Activated naive CD4-positive, alpha-beta T cell treated with anti-CD3 and anti-CD28 coated beads for 36 hours (primary cell): ENCODE results near the gene ACTA2. TPM values are rescaled to one million over a fixed set of nuclear protein-coding genes. Genes with fewer than 3 reads are reported as not detected.

Experiments
- CTCF ChIA-PET: fragments of 350-600 bp; sonication (Branson Sonifier 250); formaldehyde crosslinking; loops from one replicate; lab custom pipeline; 2021; ENCODE audit warnings: antibody characterized with exemption; lab: Charles Lee
- DNase-seq: peaks from one replicate; pipeline ENCODE4 v3.0.0-alpha.2; 2020
- H3K27ac Mint-ChIP-seq: one replicate; pipeline ENCODE4 v1.8.0; 2021; ENCODE audit warnings: mild to moderate bottlenecking, mixed read lengths
- H3K27me3 Mint-ChIP-seq: one replicate; pipeline ENCODE4 v1.8.0; 2021; ENCODE audit warnings: low read depth, mixed read lengths
- H3K36me3 Mint-ChIP-seq: one replicate; pipeline ENCODE4 v1.8.0; 2021; ENCODE audit warnings: low read depth, mixed read lengths
- H3K4me1 Mint-ChIP-seq: one replicate; pipeline ENCODE4 v1.8.0; 2021; ENCODE audit warnings: low read depth, mixed read lengths
- H3K4me3 Mint-ChIP-seq: one replicate; pipeline ENCODE4 v1.8.0; 2021; ENCODE audit warnings: mild to moderate bottlenecking, moderate library complexity, mixed read lengths
- H3K9me3 Mint-ChIP-seq: one replicate; pipeline ENCODE4 v1.8.0; 2021; ENCODE audit warnings: mixed read lengths
- intact Hi-C: fragments of 100-400 bp; cut with micrococcal nuclease; formaldehyde crosslinking; loops from one replicate; pipeline ENCODE4 v1.15.1; 2023
- total RNA-seq, 2 experiments: library from RNA; stranded (reverse); gene quantifications; one replicate each; pipeline ENCODE4 v1.2.3, GENCODE V29; 2021

The ACTA2 gene
- total RNA-seq, 2 experiments from 2014 or later, result 3.6 to 4.0 TPM

DNA sequence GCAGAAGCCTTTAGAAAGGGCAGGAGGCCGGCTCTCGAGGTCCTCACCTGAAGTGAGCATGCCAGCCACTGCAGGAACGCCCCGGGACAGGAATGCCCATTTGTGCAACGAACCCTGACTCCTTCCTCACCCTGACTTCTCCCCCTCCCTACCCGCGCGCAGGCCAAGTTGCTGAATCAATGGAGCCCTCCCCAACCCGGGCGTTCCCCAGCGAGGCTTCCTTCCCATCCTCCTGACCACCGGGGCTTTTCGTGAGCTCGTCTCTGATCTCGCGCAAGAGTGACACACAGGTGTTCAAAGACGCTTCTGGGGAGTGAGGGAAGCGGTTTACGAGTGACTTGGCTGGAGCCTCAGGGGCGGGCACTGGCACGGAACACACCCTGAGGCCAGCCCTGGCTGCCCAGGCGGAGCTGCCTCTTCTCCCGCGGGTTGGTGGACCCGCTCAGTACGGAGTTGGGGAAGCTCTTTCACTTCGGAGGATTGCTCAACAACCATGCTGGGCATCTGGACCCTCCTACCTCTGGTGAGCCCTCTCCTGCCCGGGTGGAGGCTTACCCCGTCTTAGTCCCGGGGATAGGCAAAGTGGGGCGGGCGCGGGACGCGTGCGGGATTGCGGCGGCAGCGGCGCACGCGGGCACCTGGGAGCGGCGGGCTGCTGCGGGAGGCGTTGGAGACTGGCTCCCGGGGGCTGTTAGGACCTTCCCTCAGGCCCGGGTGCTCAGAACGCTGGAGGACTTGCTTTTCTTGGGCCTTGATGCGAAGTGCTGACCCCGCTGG, 38.0 kb upstream of the ACTA2 start, which contains the start of gene FAS:
FAS (plus strand) TSS at position 415 of the 777 bp plus-strand sequence; CDS start at position 494, 79 bp downstream.
- Mint-ChIP-seq H3K36me3 (peaks cover 18% of the 10 kb centered on the region), H3K4me3 (peak within 1 kb of the TSS; percentile 92), H3K9me3 (peaks cover 5% of the 10 kb centered on the region), H3K4me1 (peaks cover 46% of the 10 kb centered on the region), H3K27me3 (no peaks in the 10 kb centered on the region), H3K27ac (peak within 1 kb of the TSS; percentile 98)
- peak; percentile 96 for DNase-seq
- CTCF ChIA-PET, result interaction anchor here (0.6 to 4.7 kb wide), 13 partner anchors 10 to 578 kb away, joined by 3 to 28 read pairs (median 4); no protein-coding TSS in a partner anchor
- intact Hi-C loops, result loop anchor here (1.0 to 5.0 kb wide), 17 partner anchors 11 to 1173 kb away; partner anchors contain the start of genes ATAD1, CH25H, IFIT5 and KIF20B

DNA sequence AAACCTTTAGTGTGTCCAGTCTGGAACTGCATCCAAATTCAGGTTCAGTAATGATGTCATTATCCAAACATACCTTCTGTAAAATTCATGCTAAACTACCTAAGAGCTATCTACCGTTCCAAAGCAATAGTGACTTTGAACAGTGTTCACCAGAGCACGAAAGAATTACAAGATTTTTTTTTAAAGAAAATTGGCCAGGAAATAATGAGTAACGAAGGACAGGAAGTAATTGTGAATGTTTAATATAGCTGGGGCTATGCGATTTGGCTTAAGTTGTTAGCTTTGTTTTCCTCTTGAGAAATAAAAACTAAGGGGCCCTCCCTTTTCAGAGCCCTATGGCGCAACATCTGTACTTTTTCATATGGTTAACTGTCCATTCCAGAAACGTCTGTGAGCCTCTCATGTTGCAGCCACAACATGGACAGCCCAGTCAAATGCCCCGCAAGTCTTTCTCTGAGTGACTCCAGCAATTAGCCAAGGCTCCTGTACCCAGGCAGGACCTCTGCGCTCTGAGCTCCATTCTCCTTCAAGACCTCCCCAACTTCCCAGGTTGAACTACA, 37.3 kb upstream of the ACTA2 start:
- Mint-ChIP-seq H3K27me3 (no peaks in the 10 kb centered on the region), H3K4me1 (peaks cover 39% of the 10 kb centered on the region), H3K4me3 (peak overlapping the region; percentile 92), H3K9me3 (peaks cover 5% of the 10 kb centered on the region), H3K27ac (peak overlapping the region; percentile 98), H3K36me3 (peaks cover 17% of the 10 kb centered on the region)
- no peak for DNase-seq
- intact Hi-C loops, result loop anchor here (1.0 to 5.0 kb wide), 13 partner anchors 11 to 1173 kb away; partner anchors contain the start of genes ATAD1, CH25H, IFIT5 and KIF20B
- CTCF ChIA-PET, result interaction anchor here (0.6 to 4.7 kb wide), 12 partner anchors 11 to 579 kb away, joined by 3 to 28 read pairs (median 5); no protein-coding TSS in a partner anchor

DNA sequence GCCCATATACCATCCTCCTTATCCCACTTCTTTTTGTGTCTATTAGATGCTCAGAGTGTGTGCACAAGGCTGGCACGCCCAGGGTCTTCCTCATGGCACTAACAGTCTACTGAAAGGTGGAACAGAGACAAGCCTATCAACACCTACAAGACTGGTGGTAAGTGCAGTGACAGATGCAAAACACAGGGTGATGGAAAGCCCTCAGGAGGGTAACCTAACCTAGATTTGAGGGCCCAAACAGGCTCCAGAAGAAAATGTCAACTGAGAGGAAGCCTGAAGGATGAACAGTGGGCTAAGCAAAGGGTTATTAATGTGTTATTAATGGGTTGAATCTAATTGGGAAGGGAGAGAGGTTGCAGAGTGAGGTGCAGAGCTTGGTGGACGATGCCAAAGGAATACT, 36.9 kb upstream of the ACTA2 start:
- Mint-ChIP-seq H3K9me3 (peaks cover 5% of the 10 kb centered on the region), H3K4me1 (peaks cover 43% of the 10 kb centered on the region), H3K27me3 (no peaks in the 10 kb centered on the region), H3K4me3 (peak overlapping the region; percentile 20), H3K36me3 (peaks cover 17% of the 10 kb centered on the region), H3K27ac (no peak overlapping the region)
- DNase-seq, result no peak
- CTCF ChIA-PET, result interaction anchor here (1.0 to 4.7 kb wide), 6 partner anchors 18 to 229 kb away, joined by 3 to 28 read pairs (median 6); no protein-coding TSS in a partner anchor
- intact Hi-C loops, result no loop called here

DNA sequence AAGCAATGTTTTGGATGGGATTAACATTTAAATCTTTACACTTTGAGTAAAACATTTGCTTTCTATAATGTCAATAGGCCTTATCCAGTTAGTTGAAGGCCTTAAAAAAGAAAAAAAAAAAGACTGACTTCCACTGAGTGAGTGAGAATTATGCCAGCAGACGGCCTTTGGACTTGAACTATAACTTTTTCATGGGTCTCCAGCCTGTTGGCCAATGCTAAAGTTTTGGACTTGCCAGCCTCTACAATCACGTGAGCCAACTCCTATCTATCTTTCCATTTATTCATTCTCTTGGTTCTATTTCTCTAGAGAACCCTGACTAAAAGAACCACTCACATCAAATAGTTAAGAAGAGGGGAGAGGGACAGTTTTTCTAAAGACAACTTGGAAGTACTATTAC, 35.3 kb upstream of the ACTA2 start:
- H3K36me3 Mint-ChIP-seq, result peaks cover 14% of the 10 kb centered on the region
- peaks cover 38% of the 10 kb centered on the region for H3K4me1 Mint-ChIP-seq
- peak overlapping the region; percentile 25 for H3K27ac Mint-ChIP-seq
- no peak for DNase-seq
- no peak overlapping the region for H3K4me3 Mint-ChIP-seq
- H3K9me3 Mint-ChIP-seq, result peaks cover 5% of the 10 kb centered on the region
- H3K27me3 Mint-ChIP-seq, result no peaks in the 10 kb centered on the region
- intact Hi-C loops, result loop anchor here (1.0 to 2.0 kb wide), 2 partner anchors 13 to 53 kb away; no protein-coding TSS in a partner anchor
- CTCF ChIA-PET, result interaction anchor here (0.7 to 2.3 kb wide), 14 partner anchors 9 to 397 kb away, joined by 3 to 25 read pairs (median 4); no protein-coding TSS in a partner anchor

DNA sequence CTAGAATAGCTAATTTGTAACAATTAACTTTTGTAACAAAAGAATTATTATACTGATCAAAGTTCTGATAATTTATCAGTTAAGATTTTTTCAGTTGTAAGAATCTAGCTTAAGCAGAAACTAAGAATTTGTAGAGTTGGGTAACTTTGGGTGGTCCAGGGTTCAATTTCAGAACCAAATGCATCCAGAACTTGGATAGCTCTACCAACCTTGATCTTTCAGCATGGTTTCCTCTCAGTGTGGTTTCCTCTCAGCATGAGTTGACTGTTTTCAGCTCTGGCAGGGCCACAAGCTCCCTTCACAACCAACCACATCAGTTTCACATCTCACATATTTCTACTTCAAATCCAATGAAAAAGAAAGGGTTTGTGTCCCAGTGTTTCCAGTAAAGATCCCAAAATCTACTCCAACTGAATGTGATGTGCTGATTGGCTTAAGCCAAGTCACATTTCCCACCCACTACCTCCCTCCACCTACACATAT, 34.7 kb upstream of the ACTA2 start:
- DNase-seq, result peak; percentile 39
- peaks cover 5% of the 10 kb centered on the region for H3K9me3 Mint-ChIP-seq
- no peaks in the 10 kb centered on the region for H3K27me3 Mint-ChIP-seq
- CTCF ChIA-PET, result interaction anchor here (0.6 to 2.3 kb wide), 24 partner anchors 9 to 397 kb away, joined by 3 to 25 read pairs (median 4); no protein-coding TSS in a partner anchor
- peaks cover 13% of the 10 kb centered on the region for H3K36me3 Mint-ChIP-seq
- intact Hi-C loops, result loop anchor here (1.0 to 2.0 kb wide), 2 partner anchors 14 to 52 kb away; no protein-coding TSS in a partner anchor
- H3K4me3 Mint-ChIP-seq, result no peak overlapping the region
- peaks cover 35% of the 10 kb centered on the region for H3K4me1 Mint-ChIP-seq
- H3K27ac Mint-ChIP-seq, result no peak overlapping the region

DNA sequence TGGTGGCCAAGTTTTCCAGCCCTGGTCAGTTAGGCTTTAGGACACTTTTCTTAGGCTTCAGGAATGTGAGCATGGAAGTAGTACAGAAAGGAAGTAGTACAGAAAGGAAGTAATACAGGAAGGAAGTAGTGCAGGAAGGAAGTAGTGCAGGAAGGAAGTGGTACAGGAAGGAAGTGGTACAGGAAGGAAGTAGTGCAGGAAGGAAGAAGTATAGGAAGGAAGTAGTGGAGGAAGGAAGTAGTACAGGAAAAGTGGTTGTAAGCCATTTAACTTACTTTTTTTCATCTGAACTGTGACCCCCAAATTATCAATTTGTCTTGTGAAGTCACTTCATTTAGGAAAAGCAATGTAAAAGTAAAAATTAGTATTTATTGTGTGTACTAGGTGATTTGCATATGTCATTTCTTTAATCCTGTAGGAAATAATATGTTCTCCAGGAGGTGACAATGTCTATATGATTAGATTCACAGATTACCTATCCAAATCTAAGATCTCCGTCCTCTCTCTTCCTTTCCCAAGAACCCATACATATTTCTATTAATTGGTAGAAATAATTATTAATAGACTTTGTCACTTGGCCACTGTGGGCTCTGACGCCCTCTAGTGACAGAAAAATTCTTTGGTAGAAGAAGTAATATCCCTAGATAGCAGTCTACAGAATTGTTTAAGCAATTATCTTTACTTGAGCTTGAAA, 34.1 kb upstream of the ACTA2 start:
- no peak overlapping the region for H3K27ac Mint-ChIP-seq
- intact Hi-C loops, result loop anchor here (1.0 to 2.0 kb wide), 2 partner anchors 14 to 51 kb away; no protein-coding TSS in a partner anchor
- peaks cover 35% of the 10 kb centered on the region for H3K4me1 Mint-ChIP-seq
- no peak for DNase-seq
- no peaks in the 10 kb centered on the region for H3K27me3 Mint-ChIP-seq
- no peak overlapping the region for H3K4me3 Mint-ChIP-seq
- H3K36me3 Mint-ChIP-seq, result peaks cover 7% of the 10 kb centered on the region
- H3K9me3 Mint-ChIP-seq, result peaks cover 5% of the 10 kb centered on the region
- CTCF ChIA-PET, result interaction anchor here (0.6 to 2.3 kb wide), 24 partner anchors 8 to 396 kb away, joined by 3 to 25 read pairs (median 4); no protein-coding TSS in a partner anchor

DNA sequence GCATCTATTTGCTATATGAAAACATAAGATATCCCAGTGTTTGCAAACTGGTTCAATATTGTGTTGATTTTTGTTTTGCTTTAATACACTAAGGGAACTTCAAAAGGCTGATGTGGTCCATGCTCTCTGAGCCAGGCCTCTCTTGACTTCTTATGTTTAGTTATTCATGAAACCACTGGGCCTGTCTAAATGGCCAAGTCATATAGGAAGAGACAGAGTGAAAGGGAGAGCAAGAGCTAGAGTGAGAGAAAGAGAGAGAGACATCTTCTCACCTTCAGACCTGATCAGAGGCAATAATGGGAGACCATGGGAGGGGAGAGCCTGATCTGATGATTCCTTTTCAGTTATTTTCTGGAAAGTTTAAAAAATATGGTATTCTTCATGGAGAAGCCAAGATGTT, 32.0 kb upstream of the ACTA2 start:
- peaks cover 5% of the 10 kb centered on the region for H3K9me3 Mint-ChIP-seq
- intact Hi-C loops, result no loop called here

DNA sequence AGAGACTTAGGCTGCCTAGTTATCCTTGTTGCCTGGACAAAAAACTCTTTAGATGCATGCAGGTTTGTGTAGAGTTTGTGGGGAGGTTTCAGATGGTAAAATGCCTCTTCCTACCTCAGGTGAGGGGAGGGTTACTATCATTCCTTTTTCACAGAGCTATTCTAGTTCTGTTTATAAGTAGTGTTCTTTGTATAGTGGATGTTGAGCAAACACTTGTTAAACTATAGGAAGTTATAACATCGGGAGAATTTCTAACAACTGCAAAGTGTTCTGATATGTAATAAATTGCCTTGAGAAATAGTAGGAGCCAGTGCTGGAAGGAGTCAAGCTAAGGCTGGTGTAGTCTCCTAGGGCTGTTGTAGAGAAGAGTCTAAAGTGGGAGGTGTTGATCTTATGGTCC, 31.4 kb upstream of the ACTA2 start:
- CTCF ChIA-PET, result interaction anchor here (1.5 kb wide), 1 partner anchor 47 kb away, joined by 5 read pairs; no protein-coding TSS in a partner anchor
- no peak overlapping the region for H3K27ac Mint-ChIP-seq
- H3K9me3 Mint-ChIP-seq, result peaks cover 5% of the 10 kb centered on the region
- no peak for DNase-seq
- H3K27me3 Mint-ChIP-seq, result no peaks in the 10 kb centered on the region
- H3K4me1 Mint-ChIP-seq, result peaks cover 24% of the 10 kb centered on the region
- peaks cover 2% of the 10 kb centered on the region for H3K36me3 Mint-ChIP-seq
- H3K4me3 Mint-ChIP-seq, result no peak overlapping the region
- intact Hi-C loops, result no loop called here

More for the DNA sequence above, 32.0 kb upstream of the ACTA2 start:
- peaks cover 26% of the 10 kb centered on the region for H3K4me1 Mint-ChIP-seq
- CTCF ChIA-PET, result interaction anchor here (1.5 kb wide), 1 partner anchor 47 kb away, joined by 5 read pairs; no protein-coding TSS in a partner anchor
- H3K27me3 Mint-ChIP-seq, result no peaks in the 10 kb centered on the region
- H3K36me3 Mint-ChIP-seq, result peaks cover 2% of the 10 kb centered on the region
- DNase-seq, result no peak
- H3K4me3 Mint-ChIP-seq, result no peak overlapping the region
- no peak overlapping the region for H3K27ac Mint-ChIP-seq

DNA sequence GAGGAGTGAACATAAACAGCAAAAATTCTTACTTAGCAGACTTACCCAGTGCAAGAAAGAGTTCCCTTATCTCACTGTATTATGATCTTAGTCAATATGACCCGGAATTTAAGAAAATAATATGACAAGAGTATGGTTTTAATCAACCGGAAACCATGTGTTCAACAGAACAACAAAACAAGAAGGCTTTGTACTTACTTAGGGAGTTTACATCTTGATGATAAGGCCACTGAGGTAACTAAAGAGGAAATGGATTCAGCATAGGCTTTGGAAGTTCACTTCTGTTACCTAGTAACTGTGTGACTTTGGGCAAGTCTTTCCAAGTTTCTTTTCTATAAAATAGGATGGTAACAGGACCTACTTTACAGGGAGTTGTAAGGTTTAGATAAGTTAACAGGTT, 30.6 kb upstream of the ACTA2 start:
- Mint-ChIP-seq H3K27ac (no peak overlapping the region), H3K27me3 (no peaks in the 10 kb centered on the region), H3K36me3 (peaks cover 2% of the 10 kb centered on the region), H3K4me1 (peaks cover 24% of the 10 kb centered on the region), H3K4me3 (no peak overlapping the region), H3K9me3 (peaks cover 5% of the 10 kb centered on the region)
- no peak for DNase-seq
- CTCF ChIA-PET, result interaction anchor here (0.6 to 1.2 kb wide), 2 partner anchors 47 to 248 kb away, joined by 3 read pairs; no protein-coding TSS in a partner anchor
- intact Hi-C loops, result no loop called here

DNA sequence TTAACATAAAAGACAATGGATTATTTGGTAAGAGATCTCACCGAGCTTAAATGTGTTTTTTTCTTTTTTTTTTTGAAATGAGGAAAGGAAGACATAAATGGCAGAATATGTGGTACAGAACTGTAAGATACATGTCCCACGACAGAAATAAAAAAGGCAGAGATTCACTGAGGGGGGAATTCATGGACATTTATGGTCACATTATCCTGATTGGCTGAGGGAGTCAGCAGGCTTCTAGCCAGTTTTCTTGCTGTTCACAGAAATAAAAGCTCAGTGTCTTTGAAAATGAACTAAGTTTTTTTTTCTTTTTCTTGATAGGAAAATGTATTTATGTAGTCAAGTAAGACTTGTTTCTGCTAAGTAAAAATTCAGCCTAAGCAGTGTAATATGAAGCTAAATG, 29.8 kb upstream of the ACTA2 start:
- CTCF ChIA-PET, result interaction anchor here (0.7 to 1.9 kb wide), 3 partner anchors 47 to 79 kb away, joined by 3 to 6 read pairs (median 4); no protein-coding TSS in a partner anchor
- Mint-ChIP-seq H3K4me3 (no peak overlapping the region), H3K9me3 (peaks cover 3% of the 10 kb centered on the region), H3K27ac (no peak overlapping the region), H3K4me1 (peaks cover 16% of the 10 kb centered on the region), H3K27me3 (no peaks in the 10 kb centered on the region), H3K36me3 (peaks cover 2% of the 10 kb centered on the region)
- DNase-seq, result no peak
- intact Hi-C loops, result no loop called here

DNA sequence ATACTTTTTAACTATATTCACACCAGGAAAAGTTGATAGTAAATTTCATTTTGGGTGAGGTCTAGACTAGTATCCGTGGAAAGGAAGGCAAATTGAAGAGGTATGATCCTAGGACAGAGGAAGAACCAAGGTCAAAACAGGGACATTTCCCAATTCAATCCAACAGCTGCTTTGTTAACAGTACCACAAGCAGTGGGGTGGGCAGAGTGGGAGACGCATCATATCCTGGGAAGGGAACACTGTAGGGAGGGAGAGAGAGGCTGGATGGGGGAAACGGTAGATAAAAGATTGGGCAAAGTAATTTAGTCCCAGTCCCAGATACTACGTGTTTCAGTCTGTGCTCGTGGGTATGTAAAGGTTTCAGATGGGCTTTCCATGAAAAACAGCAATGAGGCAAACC, 28.9 kb upstream of the ACTA2 start:
- CTCF ChIA-PET, result interaction anchor here (1.9 kb wide), 1 partner anchor 47 kb away, joined by 6 read pairs; no protein-coding TSS in a partner anchor
- H3K9me3 Mint-ChIP-seq, result peaks cover 1% of the 10 kb centered on the region
- intact Hi-C loops, result no loop called here
- H3K27ac Mint-ChIP-seq, result no peak overlapping the region
- H3K4me1 Mint-ChIP-seq, result peaks cover 13% of the 10 kb centered on the region
- DNase-seq, result no peak
- H3K36me3 Mint-ChIP-seq, result peaks cover under 1% of the 10 kb centered on the region
- no peak overlapping the region for H3K4me3 Mint-ChIP-seq
- H3K27me3 Mint-ChIP-seq, result no peaks in the 10 kb centered on the region
